Measurements from ENCODE around the gene RP9. TPM values are rescaled to one million over a fixed set of nuclear protein-coding genes. Genes with fewer than 3 reads are reported as not detected.

RP9 gene
- total RNA-seq, 1 donor from 2014 or later = 10.3 TPM

DNA sequence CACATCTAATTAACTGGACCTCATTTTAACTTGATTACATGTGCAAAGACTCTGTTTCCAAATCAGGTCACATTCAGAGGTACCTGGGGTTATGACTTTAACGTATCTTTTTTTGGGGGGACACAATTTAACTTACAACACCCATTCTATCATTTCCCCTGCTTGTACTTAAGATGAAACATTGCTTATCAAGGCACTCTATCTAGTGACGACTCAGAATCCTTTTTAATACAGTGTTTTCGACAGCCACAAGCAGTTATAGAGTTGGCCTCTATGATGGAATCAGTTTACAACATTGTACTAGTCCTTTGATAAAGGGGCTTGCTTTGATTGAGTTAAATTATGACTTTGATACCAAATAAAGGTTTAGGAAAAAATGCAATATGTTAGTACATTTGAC lies 42.9 kb upstream of the RP9 start:
- Histone ChIP-seq H3K27ac (no peak overlapping the region), H3K4me3 (no peak overlapping the region), H3K4me1 (peaks cover 6% of the 10 kb centered on the region), H3K36me3 (no peaks in the 10 kb centered on the region), H3K27me3 (no peaks in the 10 kb centered on the region), H3K9me3 (no peaks in the 10 kb centered on the region)
- intact Hi-C loops (cut with DNase I) = no loop called here
- TF ChIP-seq POLR2A (IDR thresholded peaks at IDR 0.05) = no peak
- TF ChIP-seq, protein P1, sequence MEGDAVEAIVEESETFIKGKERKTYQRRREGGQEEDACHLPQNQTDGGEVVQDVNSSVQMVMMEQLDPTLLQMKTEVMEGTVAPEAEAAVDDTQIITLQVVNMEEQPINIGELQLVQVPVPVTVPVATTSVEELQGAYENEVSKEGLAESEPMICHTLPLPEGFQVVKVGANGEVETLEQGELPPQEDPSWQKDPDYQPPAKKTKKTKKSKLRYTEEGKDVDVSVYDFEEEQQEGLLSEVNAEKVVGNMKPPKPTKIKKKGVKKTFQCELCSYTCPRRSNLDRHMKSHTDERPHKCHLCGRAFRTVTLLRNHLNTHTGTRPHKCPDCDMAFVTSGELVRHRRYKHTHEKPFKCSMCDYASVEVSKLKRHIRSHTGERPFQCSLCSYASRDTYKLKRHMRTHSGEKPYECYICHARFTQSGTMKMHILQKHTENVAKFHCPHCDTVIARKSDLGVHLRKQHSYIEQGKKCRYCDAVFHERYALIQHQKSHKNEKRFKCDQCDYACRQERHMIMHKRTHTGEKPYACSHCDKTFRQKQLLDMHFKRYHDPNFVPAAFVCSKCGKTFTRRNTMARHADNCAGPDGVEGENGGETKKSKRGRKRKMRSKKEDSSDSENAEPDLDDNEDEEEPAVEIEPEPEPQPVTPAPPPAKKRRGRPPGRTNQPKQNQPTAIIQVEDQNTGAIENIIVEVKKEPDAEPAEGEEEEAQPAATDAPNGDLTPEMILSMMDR (IDR thresholded peaks at IDR 0.05) = no peak
- no peak for TF ChIP-seq POLR2AphosphoS5 (IDR thresholded peaks at IDR 0.05; ENCODE audit: insufficient read depth in 1 of 2, low read depth in 1 of 2)
- no peak for DNase-seq (ENCODE audit: extremely low spot score in 2 of 2)

DNA sequence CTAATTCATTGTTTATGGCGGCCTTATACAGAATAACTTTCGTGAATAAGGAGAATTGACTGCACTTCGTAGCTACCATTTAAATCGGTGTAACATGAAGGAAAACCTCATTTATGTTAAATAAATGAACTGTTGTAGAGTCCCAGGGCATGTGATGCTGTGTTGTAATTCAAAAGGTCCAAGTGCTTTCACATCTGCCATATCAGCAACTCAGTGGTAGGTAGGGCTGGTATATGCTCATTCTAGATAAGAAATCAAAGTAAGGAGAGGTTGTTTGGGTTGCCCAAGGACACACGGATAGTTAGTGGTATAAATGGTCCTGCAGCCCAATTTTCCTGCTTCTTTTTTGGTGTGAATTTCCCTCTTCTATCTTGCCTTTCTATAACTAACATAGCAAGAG lies 36.0 kb upstream of the RP9 start:
- no peak overlapping the region for H3K4me3 ChIP-seq
- H3K27ac ChIP-seq = no peak overlapping the region
- TF ChIP-seq, protein P1 (IDR thresholded peaks at IDR 0.05) = no peak
- no peak for DNase-seq (ENCODE audit: extremely low spot score in 2 of 2)
- intact Hi-C loops (cut with DNase I) = loop anchor here (5.0 kb wide), 1 partner anchor 1367 kb away; no protein-coding TSS in a partner anchor
- H3K9me3 ChIP-seq = no peaks in the 10 kb centered on the region
- H3K36me3 ChIP-seq = no peaks in the 10 kb centered on the region
- H3K27me3 ChIP-seq = no peaks in the 10 kb centered on the region
- no peaks in the 10 kb centered on the region for H3K4me1 ChIP-seq

DNA sequence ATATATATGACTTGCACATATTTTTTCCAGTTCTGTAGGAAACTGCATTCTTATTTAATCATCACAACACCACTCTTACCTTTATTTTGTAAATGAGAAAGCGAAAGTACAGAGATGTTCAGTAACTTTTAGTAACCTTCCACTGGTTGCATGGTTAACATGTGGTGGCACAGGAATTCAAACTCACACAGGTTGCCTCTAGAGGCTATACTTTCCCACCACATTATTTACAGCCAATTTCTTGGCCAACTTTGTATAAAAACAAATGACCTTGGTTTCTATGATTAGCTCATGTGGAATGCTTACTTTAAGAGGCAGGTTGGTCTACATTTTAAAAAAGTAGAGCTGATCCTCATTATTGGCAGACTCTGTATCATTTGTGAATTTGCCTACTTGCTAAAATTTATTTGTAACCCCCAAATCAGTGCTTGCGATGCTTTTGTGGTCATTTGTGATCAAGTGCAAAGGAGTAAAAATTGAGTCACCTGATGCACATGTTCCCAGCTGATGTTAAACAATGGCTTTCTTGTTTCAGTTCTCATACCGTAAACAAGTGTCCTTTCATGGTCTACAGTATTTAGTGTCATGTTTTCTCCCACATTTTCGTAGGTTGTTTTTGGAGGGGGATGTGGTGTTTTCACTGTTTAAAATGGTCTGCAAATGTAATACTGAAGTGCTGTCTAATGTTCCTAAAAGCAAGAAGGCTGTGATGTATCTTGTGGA lies 35.0 kb upstream of the RP9 start:
- TF ChIP-seq POLR2AphosphoS5 (IDR thresholded peaks at IDR 0.05; ENCODE audit: insufficient read depth in 1 of 2, low read depth in 1 of 2) (no peak), POLR2A (IDR thresholded peaks at IDR 0.05) (no peak)
- TF ChIP-seq, protein P1 (IDR thresholded peaks at IDR 0.05) = no peak
- no peak overlapping the region for H3K27ac ChIP-seq

DNA sequence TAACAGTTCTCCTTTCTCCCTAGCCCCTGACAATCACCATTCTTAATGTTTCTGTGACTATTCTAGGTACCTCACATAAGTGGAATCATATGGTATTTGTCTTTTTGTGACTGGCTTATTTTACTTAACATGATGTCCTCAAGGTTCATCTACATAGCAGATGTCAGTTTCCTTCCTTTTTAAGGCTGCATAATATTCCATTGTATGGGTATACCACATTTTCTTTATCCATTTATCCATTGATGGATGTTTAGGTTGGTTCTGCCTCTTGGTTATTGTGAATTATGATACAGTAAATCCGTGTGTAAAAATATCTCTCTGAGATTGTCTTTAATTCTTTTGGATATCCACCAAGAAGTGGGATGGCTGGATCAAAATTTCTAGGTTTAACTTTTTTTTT lies 33.4 kb upstream of the RP9 start:
- Histone ChIP-seq H3K36me3 (no peaks in the 10 kb centered on the region), H3K27ac (no peak overlapping the region), H3K4me3 (no peak overlapping the region), H3K4me1 (no peaks in the 10 kb centered on the region), H3K9me3 (no peaks in the 10 kb centered on the region), H3K27me3 (no peaks in the 10 kb centered on the region)
- no peak for DNase-seq (ENCODE audit: extremely low spot score in 2 of 2)
- TF ChIP-seq, protein P1 (IDR thresholded peaks at IDR 0.05) = no peak
- no peak for TF ChIP-seq POLR2A (IDR thresholded peaks at IDR 0.05)
- TF ChIP-seq POLR2AphosphoS5 (IDR thresholded peaks at IDR 0.05; ENCODE audit: insufficient read depth in 1 of 2, low read depth in 1 of 2) = no peak
- intact Hi-C loops (cut with DNase I) = no loop called here

More for the DNA sequence above, 35.0 kb upstream of the RP9 start:
- Histone ChIP-seq H3K4me1 (no peaks in the 10 kb centered on the region), H3K36me3 (no peaks in the 10 kb centered on the region), H3K4me3 (no peak overlapping the region), H3K9me3 (no peaks in the 10 kb centered on the region), H3K27me3 (no peaks in the 10 kb centered on the region)
- DNase-seq (ENCODE audit: extremely low spot score in 2 of 2) = no peak
- intact Hi-C loops (cut with DNase I) = no loop called here

DNA sequence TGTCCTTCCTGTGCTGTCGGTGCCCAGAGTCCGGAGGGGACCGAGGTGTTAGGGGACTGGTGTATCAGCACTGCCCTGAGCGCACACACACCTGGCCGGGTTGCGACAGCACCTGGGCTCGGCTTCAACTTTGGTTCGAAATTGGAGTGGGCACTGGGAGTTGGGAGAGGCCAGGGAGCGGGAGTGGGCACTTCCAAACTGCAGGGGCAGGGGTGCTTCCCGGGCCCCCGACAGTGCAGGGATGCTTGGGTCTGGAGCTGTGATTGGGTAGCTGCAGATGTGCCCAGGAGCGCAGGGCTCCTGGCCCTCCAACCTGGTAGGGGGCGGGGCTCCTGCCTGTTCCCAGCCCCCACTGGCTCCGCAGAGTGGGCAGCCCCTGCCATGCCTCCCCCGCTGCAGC lies 27.9 kb upstream of the RP9 start:
- intact Hi-C loops (cut with DNase I) = no loop called here

More for the DNA sequence above, 27.9 kb upstream of the RP9 start:
- no peaks in the 10 kb centered on the region for H3K36me3 ChIP-seq
- no peak overlapping the region for H3K4me3 ChIP-seq
- no peak overlapping the region for H3K27ac ChIP-seq
- H3K9me3 ChIP-seq = no peaks in the 10 kb centered on the region
- no peaks in the 10 kb centered on the region for H3K27me3 ChIP-seq
- DNase-seq (ENCODE audit: extremely low spot score in 2 of 2) = no peak
- H3K4me1 ChIP-seq = no peaks in the 10 kb centered on the region
- TF ChIP-seq, protein P1 (IDR thresholded peaks at IDR 0.05) = no peak
- TF ChIP-seq POLR2A (IDR thresholded peaks at IDR 0.05) (no peak), POLR2AphosphoS5 (IDR thresholded peaks at IDR 0.05; ENCODE audit: insufficient read depth in 1 of 2, low read depth in 1 of 2) (no peak)
